Measurements from ENCODE around the gene KCNAB1. TPM values are rescaled to one million over a fixed set of nuclear protein-coding genes. Genes with fewer than 3 reads are reported as not detected.

Gene KCNAB1
- total and polyA plus RNA-seq, 2 donors (not counting 1 experiment from before 2014, with no cell fraction given) = not detected

DNA sequence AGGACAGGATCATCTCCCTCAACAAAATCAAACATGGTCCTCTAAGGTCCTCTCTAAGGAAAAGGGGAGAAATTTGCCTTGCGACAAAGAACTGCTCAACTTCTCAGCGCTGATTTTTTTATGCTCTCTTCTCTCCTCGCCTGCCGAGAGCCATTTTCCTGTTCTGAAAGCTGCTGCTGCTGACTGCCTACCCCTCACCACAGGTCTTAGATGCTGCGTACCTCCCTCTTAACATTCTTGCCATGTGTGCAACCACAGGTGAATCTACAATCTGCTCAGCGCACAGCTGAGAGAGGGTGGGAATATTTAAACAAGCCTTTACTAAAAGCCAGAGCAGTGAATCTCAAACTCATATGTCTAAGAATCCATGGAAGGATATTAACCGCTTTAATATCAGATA lies 223.8 kb downstream of the KCNAB1 start:
- Mint-ChIP-seq H3K4me3 (no peak overlapping the region), H3K9me3 (ENCODE audit: insufficient read depth) (no peaks in the 10 kb centered on the region), H3K4me1 (peaks cover 5% of the 10 kb centered on the region), H3K27ac (no peak overlapping the region), H3K27me3 (peaks cover 23% of the 10 kb centered on the region)
- Histone ChIP-seq H3K4me3 (ENCODE audit: control extremely low read depth in 1 of 5, extremely low read depth in 1 of 5, insufficient read depth in 1 of 5, low read depth in 2 of 5, low read length in 4 of 5) (no peak overlapping the region), H3K79me2 (ENCODE audit: control insufficient read depth, insufficient read depth, low read length) (no peaks in the 10 kb centered on the region), H3K27ac (ENCODE audit: low read length in 2 of 2) (no peak overlapping the region), H3K4me2 (replicated peaks; ENCODE audit: low read depth, low read length, poor library complexity, severe bottlenecking) (no peak overlapping the region), H3K27me3 (replicated peaks in 1 of 4; ENCODE audit: control extremely low read depth in 1 of 4, control insufficient read depth in 3 of 4, insufficient read depth in 4 of 4, low read length in 3 of 4) (no peaks in the 10 kb centered on the region), H3K9me3 (ENCODE audit: control extremely low read depth in 1 of 3, control insufficient read depth in 2 of 3, insufficient read depth in 1 of 3, low read length in 2 of 3) (no peaks in the 10 kb centered on the region), H3K36me3 (replicated peaks in 1 of 2; ENCODE audit: control extremely low read depth in 1 of 2, control insufficient read depth in 1 of 2, extremely low read depth in 1 of 2, insufficient read depth in 2 of 2, low read length in 1 of 2) (no peaks in the 10 kb centered on the region), H2AFZ (ENCODE audit: insufficient read depth, low read depth, low read length, poor library complexity, severe bottlenecking) (no peak overlapping the region), H3K9ac (ENCODE audit: low read length) (no peak overlapping the region), H4K20me1 (ENCODE audit: control insufficient read depth, insufficient read depth, low read length, poor library complexity, severe bottlenecking) (no peaks in the 10 kb centered on the region), H3K4me1 (ENCODE audit: control insufficient read depth in 2 of 2, insufficient read depth in 2 of 2, low read length in 2 of 2) (peaks cover 6% of the 10 kb centered on the region in 2 donors)
- ChIA-PET CTCF (interaction anchor here (1.1 kb wide), 1 partner anchor 38 kb away, joined by 3 read pairs; no protein-coding TSS in a partner anchor), POLR2A (no interaction called here)
- TF ChIP-seq, protein P1, sequence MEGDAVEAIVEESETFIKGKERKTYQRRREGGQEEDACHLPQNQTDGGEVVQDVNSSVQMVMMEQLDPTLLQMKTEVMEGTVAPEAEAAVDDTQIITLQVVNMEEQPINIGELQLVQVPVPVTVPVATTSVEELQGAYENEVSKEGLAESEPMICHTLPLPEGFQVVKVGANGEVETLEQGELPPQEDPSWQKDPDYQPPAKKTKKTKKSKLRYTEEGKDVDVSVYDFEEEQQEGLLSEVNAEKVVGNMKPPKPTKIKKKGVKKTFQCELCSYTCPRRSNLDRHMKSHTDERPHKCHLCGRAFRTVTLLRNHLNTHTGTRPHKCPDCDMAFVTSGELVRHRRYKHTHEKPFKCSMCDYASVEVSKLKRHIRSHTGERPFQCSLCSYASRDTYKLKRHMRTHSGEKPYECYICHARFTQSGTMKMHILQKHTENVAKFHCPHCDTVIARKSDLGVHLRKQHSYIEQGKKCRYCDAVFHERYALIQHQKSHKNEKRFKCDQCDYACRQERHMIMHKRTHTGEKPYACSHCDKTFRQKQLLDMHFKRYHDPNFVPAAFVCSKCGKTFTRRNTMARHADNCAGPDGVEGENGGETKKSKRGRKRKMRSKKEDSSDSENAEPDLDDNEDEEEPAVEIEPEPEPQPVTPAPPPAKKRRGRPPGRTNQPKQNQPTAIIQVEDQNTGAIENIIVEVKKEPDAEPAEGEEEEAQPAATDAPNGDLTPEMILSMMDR (IDR thresholded peaks at IDR 0.05) = no peak
- TF ChIP-seq EZH2 (IDR thresholded peaks at IDR 0.05; ENCODE audit: borderline replicate concordance, insufficient read depth, low read depth, low read length, poor library complexity, severe bottlenecking) = no peak
- DNase-seq (no peak), ATAC-seq (ENCODE audit: low read depth) (no peak)
- WGBS (ENCODE audit: insufficient coverage) = 100% methylated on average over 1 of the region's 7 CpGs
- intact Hi-C loops (cut with micrococcal nuclease) = loop anchor here (10.0 kb wide), 1 partner anchor 161 kb away; no protein-coding TSS in a partner anchor

DNA sequence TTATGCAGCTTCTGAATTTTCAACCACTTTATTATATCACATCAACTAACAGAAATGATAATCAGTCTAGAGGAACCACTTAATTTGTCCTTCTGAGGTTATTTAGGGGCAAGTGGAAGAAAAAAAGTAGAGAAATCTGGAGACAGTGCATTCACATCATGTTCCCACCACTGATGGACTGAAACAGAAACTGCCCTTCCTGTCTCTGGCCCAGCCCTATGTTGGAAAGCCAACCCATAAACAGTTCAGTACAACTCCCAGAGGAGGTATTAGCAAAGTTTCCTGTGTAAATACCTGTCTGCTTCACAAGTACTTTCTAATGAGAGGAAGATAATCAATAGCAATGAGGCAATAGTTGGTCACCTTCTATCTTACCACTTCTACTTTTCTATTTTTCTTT lies 228.7 kb downstream of the KCNAB1 start:
- Histone ChIP-seq H3K4me1 (ENCODE audit: control insufficient read depth in 2 of 2, insufficient read depth in 2 of 2, low read length in 2 of 2) (no peaks in the 10 kb centered on the region), H3K4me2 (replicated peaks; ENCODE audit: low read depth, low read length, poor library complexity, severe bottlenecking) (no peak overlapping the region), H3K27ac (ENCODE audit: low read length in 2 of 2) (no peak overlapping the region), H2AFZ (ENCODE audit: insufficient read depth, low read depth, low read length, poor library complexity, severe bottlenecking) (no peak overlapping the region), H3K9ac (ENCODE audit: low read length) (no peak overlapping the region), H3K9me3 (ENCODE audit: control extremely low read depth in 1 of 3, control insufficient read depth in 2 of 3, insufficient read depth in 1 of 3, low read length in 2 of 3) (no peaks in the 10 kb centered on the region), H3K36me3 (replicated peaks in 1 of 2; ENCODE audit: control extremely low read depth in 1 of 2, control insufficient read depth in 1 of 2, extremely low read depth in 1 of 2, insufficient read depth in 2 of 2, low read length in 1 of 2) (no peaks in the 10 kb centered on the region), H4K20me1 (ENCODE audit: control insufficient read depth, insufficient read depth, low read length, poor library complexity, severe bottlenecking) (no peaks in the 10 kb centered on the region), H3K27me3 (replicated peaks in 1 of 4; ENCODE audit: control extremely low read depth in 1 of 4, control insufficient read depth in 3 of 4, insufficient read depth in 4 of 4, low read length in 3 of 4) (no peaks in the 10 kb centered on the region), H3K4me3 (ENCODE audit: control extremely low read depth in 1 of 5, extremely low read depth in 1 of 5, insufficient read depth in 1 of 5, low read depth in 2 of 5, low read length in 4 of 5) (no peak overlapping the region), H3K79me2 (ENCODE audit: control insufficient read depth, insufficient read depth, low read length) (no peaks in the 10 kb centered on the region)
- intact Hi-C loops (cut with micrococcal nuclease) = loop anchor here (10.0 kb wide), 1 partner anchor 156 kb away; no protein-coding TSS in a partner anchor
- H3K4me3 Mint-ChIP-seq = no peak overlapping the region
- ATAC-seq (ENCODE audit: low read depth) (no peak), DNase-seq (no peak)
- H3K27ac Mint-ChIP-seq = no peak overlapping the region
- no peaks in the 10 kb centered on the region for H3K4me1 Mint-ChIP-seq
- TF ChIP-seq EZH2 (IDR thresholded peaks at IDR 0.05; ENCODE audit: borderline replicate concordance, insufficient read depth, low read depth, low read length, poor library complexity, severe bottlenecking) = no peak
- TF ChIP-seq, protein P1 (IDR thresholded peaks at IDR 0.05) = no peak
- ChIA-PET POLR2A (no interaction called here), CTCF (no interaction called here)
- H3K27me3 Mint-ChIP-seq = peaks cover 16% of the 10 kb centered on the region
- H3K9me3 Mint-ChIP-seq (ENCODE audit: insufficient read depth) = no peaks in the 10 kb centered on the region

Data from B cell (primary cell).